H9 (cell line): ENCODE measurements around the gene MOCOS. TPM values are rescaled to one million over a fixed set of nuclear protein-coding genes. Genes with fewer than 3 reads are reported as not detected.

Source experiments
- DNase-seq: peaks from one replicate; pipeline ENCODE4 v3.0.0-alpha.2; 2017
- H2AFZ ChIP-seq: one replicate; pipeline ENCODE4 v1.6.1; 2013; ENCODE audit warnings: mild to moderate bottlenecking, low read length, control low read depth, moderate library complexity
- H2AK5ac ChIP-seq: 2 replicates; pipeline ENCODE4 v1.6.1; 2013; ENCODE audit warnings: low read length, control low read depth, mixed read lengths; ENCODE audit not compliant: insufficient read length
- H2BK120ac ChIP-seq: one replicate; pipeline ENCODE4 v1.6.1; 2013; ENCODE audit warnings: low read depth, mild to moderate bottlenecking, low read length, control low read depth, inconsistent platforms; ENCODE audit not compliant: poor library complexity, severe bottlenecking
- H2BK12ac ChIP-seq: 2 replicates; pipeline ENCODE4 v1.6.1; 2013; ENCODE audit warnings: low read length, control low read depth, mixed read lengths, low read depth; ENCODE audit not compliant: insufficient read length
- H2BK15ac ChIP-seq: 2 replicates; pipeline ENCODE4 v1.6.1; 2013; ENCODE audit warnings: low read depth, low read length, control low read depth
- H2BK20ac ChIP-seq: one replicate; pipeline ENCODE4 v1.6.1; 2013; ENCODE audit warnings: low read depth, mild to moderate bottlenecking, low read length, control low read depth, inconsistent platforms; ENCODE audit not compliant: poor library complexity, severe bottlenecking
- H2BK5ac ChIP-seq: 2 replicates; pipeline ENCODE4 v1.6.1; 2013; ENCODE audit warnings: low read length, control low read depth, mixed read lengths; ENCODE audit not compliant: insufficient read length
- H3K14ac ChIP-seq: 2 replicates; pipeline ENCODE4 v1.6.1; 2013; ENCODE audit warnings: low read length, control low read depth; ENCODE audit not compliant: insufficient read depth
- H3K18ac ChIP-seq: 2 replicates; pipeline ENCODE4 v1.6.1; 2013; ENCODE audit warnings: low read depth, mild to moderate bottlenecking, mixed read lengths, low read length, control low read depth; ENCODE audit not compliant: insufficient read length
- H3K23ac ChIP-seq: 2 replicates; pipeline ENCODE4 v1.6.1; 2013; ENCODE audit warnings: low read length, control low read depth, mixed read lengths, low read depth; ENCODE audit not compliant: insufficient read length
- H3K23me2 ChIP-seq: 2 replicates; pipeline ENCODE4 v1.6.1; 2013; ENCODE audit warnings: low read depth, mild to moderate bottlenecking, mixed read lengths, low read length, control low read depth; ENCODE audit not compliant: insufficient read length, poor library complexity, severe bottlenecking
- H3K27ac ChIP-seq: 2 replicates; pipeline ENCODE4 v1.5.1; 2013; ENCODE audit warnings: low read length, control low read depth, mixed read lengths, low read depth; ENCODE audit not compliant: insufficient read length
- H3K27me3 ChIP-seq: 2 replicates; pipeline ENCODE4 v1.6.1; 2013; ENCODE audit warnings: low read length, control low read depth, inconsistent platforms; ENCODE audit not compliant: insufficient read depth
- H3K4ac ChIP-seq: 2 replicates; pipeline ENCODE4 v1.6.1; 2013; ENCODE audit warnings: low read depth, mild to moderate bottlenecking, control low read depth, inconsistent platforms, low read length, moderate library complexity
- H3K4me1 ChIP-seq: 2 replicates; pipeline ENCODE4 v1.6.1; 2013; ENCODE audit warnings: low read length, control low read depth, inconsistent platforms; ENCODE audit not compliant: insufficient read depth
- H3K4me2 ChIP-seq: 2 replicates; pipeline ENCODE4 v1.6.1; 2013; ENCODE audit warnings: low read length, control low read depth, mixed read lengths; ENCODE audit not compliant: insufficient read length, insufficient read depth
- H3K56ac ChIP-seq: 2 replicates; pipeline ENCODE4 v1.6.1; 2013; ENCODE audit warnings: low read depth, mild to moderate bottlenecking, mixed read lengths, low read length, control low read depth; ENCODE audit not compliant: insufficient read length
- H3K79me1 ChIP-seq: 2 replicates; pipeline ENCODE4 v1.6.1; 2013; ENCODE audit warnings: low read depth, mild to moderate bottlenecking, moderate library complexity, low read length, control low read depth, inconsistent platforms; ENCODE audit not compliant: insufficient read depth, poor library complexity, severe bottlenecking
- H3K79me2 ChIP-seq: 2 replicates; pipeline ENCODE4 v1.6.1; 2013; ENCODE audit warnings: low read length, control low read depth, inconsistent platforms; ENCODE audit not compliant: insufficient read depth
- H3K9ac ChIP-seq: 2 replicates; pipeline ENCODE4 v1.6.1; 2013; ENCODE audit warnings: low read length, control low read depth, mixed read lengths; ENCODE audit not compliant: insufficient read length; ENCODE audit errors: extremely low read depth
- H3K9me3 ChIP-seq: one replicate; pipeline ENCODE4 v1.6.1; 2013; ENCODE audit warnings: low read depth, low read length, inconsistent platforms; ENCODE audit not compliant: control insufficient read depth
- H3T11ph ChIP-seq: one replicate; pipeline ENCODE4 v1.6.1; 2013; ENCODE audit warnings: mild to moderate bottlenecking, low read length, control low read depth, inconsistent platforms
- H4K20me1 ChIP-seq: one replicate; pipeline ENCODE4 v1.6.1; 2013; ENCODE audit not compliant: control insufficient read depth, insufficient read length, insufficient read depth
- H4K5ac ChIP-seq: 2 replicates; pipeline ENCODE4 v1.6.1; 2013; ENCODE audit warnings: low read depth, mild to moderate bottlenecking, mixed read lengths, low read length, control low read depth; ENCODE audit not compliant: insufficient read length
- H4K8ac ChIP-seq: replicated peaks from 2 replicates; pipeline ENCODE4 v1.6.1; 2013; ENCODE audit warnings: low read length, control low read depth, mixed read lengths, low read depth; ENCODE audit not compliant: insufficient read length
- H4K91ac ChIP-seq: 2 replicates; pipeline ENCODE4 v1.6.1; 2013; ENCODE audit warnings: low read depth, mild to moderate bottlenecking, moderate library complexity, mixed read lengths, low read length, control low read depth; ENCODE audit not compliant: insufficient read length
- H3K27ac Mint-ChIP-seq, 3 experiments: 2 replicates in 2 of 3; 3 replicates in 1 of 3; pipeline ENCODE4 v1.8.0; 2020 to 2021; ENCODE audit warnings: mixed read lengths in 3 of 3, mild to moderate bottlenecking in 1 of 3, moderate library complexity in 1 of 3
- H3K27me3 Mint-ChIP-seq: 2 replicates; pipeline ENCODE4 v1.8.0; 2021; ENCODE audit warnings: low read depth, mild to moderate bottlenecking, moderate library complexity, mixed read lengths
- H3K36me3 Mint-ChIP-seq, 3 experiments: 2 replicates in 2 of 3; 3 replicates in 1 of 3; pipeline ENCODE4 v1.8.0; 2020 to 2021; ENCODE audit warnings: low read depth in 3 of 3, mixed read lengths in 3 of 3; ENCODE audit not compliant: insufficient read depth in 1 of 3
- H3K4me1 Mint-ChIP-seq, 2 experiments: 2 replicates each; pipeline ENCODE4 v1.8.0; 2020; ENCODE audit warnings: mixed read lengths in 2 of 2
- H3K4me3 Mint-ChIP-seq, 2 experiments: 2 replicates in 1 of 2; 3 replicates in 1 of 2; pipeline ENCODE4 v1.8.0; 2020 to 2021; ENCODE audit warnings: mild to moderate bottlenecking in 2 of 2, mixed read lengths in 2 of 2, moderate library complexity in 1 of 2
- H3K9me3 Mint-ChIP-seq, 2 experiments: 2 replicates in 1 of 2; 3 replicates in 1 of 2; pipeline ENCODE4 v1.8.0; 2020; ENCODE audit warnings: mild to moderate bottlenecking in 2 of 2, mixed read lengths in 2 of 2, moderate library complexity in 1 of 2
- WGBS: extraction: QIAGEN DNeasy Blood & Tissue Kit; methylation state at CpG from one replicate; pipeline ENCODE4 v1.1.7; 2013; ENCODE audit warnings: missing lambda C conversion rate, low lambda C conversion rate, mixed read lengths; ENCODE audit not compliant: insufficient read length; ENCODE audit errors: extremely low coverage; 5-methylcytosine and 5-hydroxymethylcytosine counted together
- total RNA-seq: library from RNA; stranded (reverse); gene quantifications from 2 replicates; pipeline ENCODE4 v1.2.1, GENCODE V29; 2021
- TF ChIP-seq, protein P1 (sequence below): fragments of 200-600 bp; sonication (generic); conservative IDR thresholded peaks from 3 replicates; pipeline ENCODE4 v1.8.0; 2021; ENCODE audit warnings: antibody characterized with exemption, mild to moderate bottlenecking

MOCOS gene
- total RNA-seq, 1 experiment from 2014 or later = 6.0 TPM

DNA sequence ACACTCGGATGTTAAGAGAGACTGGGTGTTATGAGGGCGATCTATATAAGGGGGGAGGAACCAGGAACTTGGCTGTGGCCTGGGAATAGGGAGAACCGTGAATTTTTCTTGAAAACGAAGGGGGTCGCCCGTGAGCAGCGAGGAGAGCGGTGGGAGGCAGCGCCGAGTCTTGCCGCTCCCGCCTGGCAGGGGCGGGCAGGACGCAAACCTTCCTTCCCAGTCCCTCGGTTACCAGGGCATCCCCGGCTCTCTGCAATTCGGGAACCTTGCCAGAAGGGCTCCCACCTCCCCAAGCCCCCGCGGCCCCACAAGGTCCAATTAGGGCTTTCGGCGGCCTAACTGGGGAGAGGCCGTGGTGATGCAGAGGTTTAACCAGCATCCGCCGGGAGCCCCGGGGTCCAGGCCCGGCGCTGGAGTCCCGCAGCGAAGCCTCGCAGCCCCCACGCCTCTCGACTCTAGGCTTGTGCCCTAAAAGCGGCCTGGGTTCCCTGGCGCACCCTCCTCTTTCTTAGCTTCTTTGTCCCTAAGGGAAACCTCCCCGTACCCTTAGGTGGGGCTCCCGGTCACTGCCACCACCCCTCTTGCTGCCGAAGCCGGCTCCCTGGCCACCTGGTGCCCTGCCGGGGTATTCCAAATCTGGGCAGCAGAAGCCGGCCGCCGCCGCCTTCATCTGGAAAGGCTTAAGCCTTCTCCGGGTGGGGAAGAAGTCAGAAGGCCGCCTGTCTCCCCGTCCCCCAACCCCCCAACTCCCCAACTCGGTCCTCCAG is 109.5 kb downstream of the MOCOS start:
- Mint-ChIP-seq H3K36me3 (peaks cover 0 to 3% (median 0%) of the 10 kb centered on the region in 3 experiments; a peak in 3 of 7 replicates), H3K9me3 (no peaks in the 10 kb centered on the region), H3K27ac (peak overlapping the region in 1 of 3 experiments; percentile 59; a peak in 1 of 7 replicates), H3K27me3 (peaks cover 26% of the 10 kb centered on the region), H3K4me1 (peaks cover 4 to 7% of the 10 kb centered on the region in 2 experiments), H3K4me3 (no peak overlapping the region)
- Histone ChIP-seq H2BK15ac (no peak overlapping the region), H3K14ac (peak overlapping the region; percentile 80), H3K23me2 (peaks cover 20% of the 10 kb centered on the region), H2AK5ac (no peak overlapping the region), H3K9me3 (no peaks in the 10 kb centered on the region), H3K56ac (no peak overlapping the region), H3K18ac (peak overlapping the region; percentile 51), H3K4ac (no peak overlapping the region), H4K5ac (no peak overlapping the region), H3K9ac (peak overlapping the region; percentile 6), H3K27me3 (peaks cover 22% of the 10 kb centered on the region), H3K23ac (no peak overlapping the region), H2AFZ (no peak overlapping the region), H3K79me1 (no peaks in the 10 kb centered on the region), H4K91ac (no peak overlapping the region), H4K20me1 (no peaks in the 10 kb centered on the region), H2BK120ac (no peak overlapping the region), H3K27ac (no peak overlapping the region), H4K8ac (no peak overlapping the region), H3K4me2 (peak overlapping the region; percentile 53), H3K4me1 (no peaks in the 10 kb centered on the region), H2BK12ac (no peak overlapping the region), H3K79me2 (no peaks in the 10 kb centered on the region), H2BK20ac (no peak overlapping the region), H3T11ph (no peak overlapping the region), H2BK5ac (no peak overlapping the region)
- no CpG with 5 or more reads among the region's 47 CpGs for WGBS
- TF ChIP-seq, protein P1, sequence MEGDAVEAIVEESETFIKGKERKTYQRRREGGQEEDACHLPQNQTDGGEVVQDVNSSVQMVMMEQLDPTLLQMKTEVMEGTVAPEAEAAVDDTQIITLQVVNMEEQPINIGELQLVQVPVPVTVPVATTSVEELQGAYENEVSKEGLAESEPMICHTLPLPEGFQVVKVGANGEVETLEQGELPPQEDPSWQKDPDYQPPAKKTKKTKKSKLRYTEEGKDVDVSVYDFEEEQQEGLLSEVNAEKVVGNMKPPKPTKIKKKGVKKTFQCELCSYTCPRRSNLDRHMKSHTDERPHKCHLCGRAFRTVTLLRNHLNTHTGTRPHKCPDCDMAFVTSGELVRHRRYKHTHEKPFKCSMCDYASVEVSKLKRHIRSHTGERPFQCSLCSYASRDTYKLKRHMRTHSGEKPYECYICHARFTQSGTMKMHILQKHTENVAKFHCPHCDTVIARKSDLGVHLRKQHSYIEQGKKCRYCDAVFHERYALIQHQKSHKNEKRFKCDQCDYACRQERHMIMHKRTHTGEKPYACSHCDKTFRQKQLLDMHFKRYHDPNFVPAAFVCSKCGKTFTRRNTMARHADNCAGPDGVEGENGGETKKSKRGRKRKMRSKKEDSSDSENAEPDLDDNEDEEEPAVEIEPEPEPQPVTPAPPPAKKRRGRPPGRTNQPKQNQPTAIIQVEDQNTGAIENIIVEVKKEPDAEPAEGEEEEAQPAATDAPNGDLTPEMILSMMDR = peak; percentile 62
- DNase-seq = peak; percentile 86
